ENCODE data around the gene EGR1. TPM values are rescaled to one million over a fixed set of nuclear protein-coding genes. Genes with fewer than 3 reads are reported as not detected.
"Not testable (repeated sequence)": the region's sequence is repeated elsewhere in the genome, so short reads cannot be mapped to it uniquely, and the experiment has no call there.

EGR1 gene
- total and polyA plus RNA-seq, 10 donors: 2.7 to 138 (median 9.2) TPM

- Histone ChIP-seq H3K9me3 (no peaks in the 10 kb centered on the region), H3K4me1 (peaks cover 0 to 12% (median 5%) of the 10 kb centered on the region in 6 donors), H3K27ac (no peak overlapping the region), H3K4me3 (no peak overlapping the region), H3K27me3 (replicated peaks in 1 of 7) (peaks cover 0 to 8% (median 0%) of the 10 kb centered on the region in 7 donors), H3K36me3 (peaks cover 0 to 8% (median 0%) of the 10 kb centered on the region in 6 donors)
- WGBS, 5 donors: 57 to 68% (median 66%) methylated on average over 6 of the region's 6 CpGs
- no peak for TF ChIP-seq POLR2AphosphoS5 (IDR thresholded peaks at IDR 0.05)
- no peak for TF ChIP-seq CTCF (IDR thresholded peaks at IDR 0.05 in 8 of 11, conservative IDR thresholded peaks at IDR 0.05 in 3 of 11)
- TF ChIP-seq POLR2A (IDR thresholded peaks at IDR 0.05): no peak
- DNase-seq: no peak
- intact Hi-C loops (cut with DNase I; ENCODE audit: low total_unique reads): no loop called here
Measured at GRCh38 chr5:138472353-138472752, 7.1 kb downstream of the EGR1 start.

GRCh38 chr5:138473151-138473550, 7.9 kb downstream of the EGR1 start:
- H3K27me3 ChIP-seq (replicated peaks in 1 of 7); H3K4me1 ChIP-seq; intact Hi-C loops (cut with DNase I; ENCODE audit: low total_unique reads); H3K36me3 ChIP-seq; DNase-seq; H3K27ac ChIP-seq; H3K4me3 ChIP-seq; H3K9me3 ChIP-seq: not testable (repeated sequence)
- 89 to 96% (median 93%) methylated on average over 5 of the region's 5 CpGs for WGBS, 5 donors

- 87 to 94% (median 90%) methylated on average over 7 of the region's 7 CpGs for WGBS, 5 donors
- Histone ChIP-seq H3K4me3 (no peak overlapping the region), H3K27ac (no peak overlapping the region)
Measured at GRCh38 chr5:138476918-138477317, 11.6 kb downstream of the EGR1 start.

GRCh38 chr5:138482638-138483037, 17.4 kb downstream of the EGR1 start:
- Histone ChIP-seq H3K27me3 (replicated peaks in 1 of 7) (no peaks in the 10 kb centered on the region), H3K4me1 (peaks cover 0 to 7% (median 0%) of the 10 kb centered on the region in 6 donors), H3K36me3 (no peaks in the 10 kb centered on the region), H3K9me3 (no peaks in the 10 kb centered on the region), H3K4me3 (no peak overlapping the region), H3K27ac (no peak overlapping the region)
- intact Hi-C loops (cut with DNase I; ENCODE audit: low total_unique reads): no loop called here
- no peak for DNase-seq
- TF ChIP-seq POLR2AphosphoS5 (IDR thresholded peaks at IDR 0.05) (no peak), CTCF (IDR thresholded peaks at IDR 0.05 in 8 of 11, conservative IDR thresholded peaks at IDR 0.05 in 3 of 11) (no peak), POLR2A (IDR thresholded peaks at IDR 0.05) (no peak)
- 48 to 70% (median 62%) methylated on average over 4 of the region's 4 CpGs for WGBS, 5 donors

More at GRCh38 chr5:138476918-138477317, 11.6 kb downstream of the EGR1 start:
- intact Hi-C loops (cut with DNase I; ENCODE audit: low total_unique reads): no loop called here
- H3K4me1 ChIP-seq: no peaks in the 10 kb centered on the region
- no peak for TF ChIP-seq POLR2A (IDR thresholded peaks at IDR 0.05)
- TF ChIP-seq CTCF (IDR thresholded peaks at IDR 0.05 in 8 of 11, conservative IDR thresholded peaks at IDR 0.05 in 3 of 11): no peak
- no peak for TF ChIP-seq POLR2AphosphoS5 (IDR thresholded peaks at IDR 0.05)
- DNase-seq: no peak
- H3K36me3 ChIP-seq: no peaks in the 10 kb centered on the region
- H3K27me3 ChIP-seq (replicated peaks in 1 of 7): peaks cover 0 to 8% (median 0%) of the 10 kb centered on the region in 7 donors
- H3K9me3 ChIP-seq: no peaks in the 10 kb centered on the region

GRCh38 chr5:138488481-138488945, 23.2 kb downstream of the EGR1 start:
- Histone ChIP-seq H3K36me3 (no peaks in the 10 kb centered on the region), H3K9me3 (no peaks in the 10 kb centered on the region), H3K4me3 (no peak overlapping the region), H3K27ac (no peak overlapping the region), H3K27me3 (replicated peaks in 1 of 7) (peaks cover 0 to 54% (median 34%) of the 10 kb centered on the region in 7 donors), H3K4me1 (peaks cover 9 to 49% (median 27%) of the 10 kb centered on the region in 6 donors)
- no peak for DNase-seq
- no peak for TF ChIP-seq POLR2A (IDR thresholded peaks at IDR 0.05)
- no peak for TF ChIP-seq CTCF (IDR thresholded peaks at IDR 0.05 in 8 of 11, conservative IDR thresholded peaks at IDR 0.05 in 3 of 11)
- no peak for TF ChIP-seq POLR2AphosphoS5 (IDR thresholded peaks at IDR 0.05)
- WGBS, 5 donors: 74 to 89% (median 84%) methylated on average over 5 of the region's 5 CpGs
- intact Hi-C loops (cut with DNase I; ENCODE audit: low total_unique reads): no loop called here

All from spleen (tissue), 11 donors.